ENCODE measurements around the gene DOCK4.

DOCK4 gene

DNA sequence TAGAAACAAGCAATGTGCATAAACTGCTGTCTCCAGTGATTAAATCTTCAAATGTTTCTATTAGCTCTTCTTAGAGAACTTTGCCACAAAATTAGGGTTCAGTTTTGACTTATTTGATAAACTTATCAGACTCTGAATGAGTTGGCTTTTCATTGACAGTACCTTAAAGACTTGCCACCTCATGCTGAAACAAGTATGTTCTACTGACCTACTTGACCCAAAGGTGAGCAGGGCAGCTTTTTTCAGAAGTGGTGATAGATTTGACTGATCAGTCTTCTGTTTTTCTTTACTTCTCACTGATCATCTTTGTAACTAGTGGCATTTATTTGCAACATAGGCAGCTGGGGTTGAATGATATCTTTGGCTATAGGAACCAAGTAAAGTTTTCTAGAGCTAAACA lies 8.1 kb upstream of the DOCK4 start:
- Mint-ChIP-seq H3K27me3 (ENCODE audit: low read depth, poor library complexity) (peaks cover 2% of the 10 kb centered on the region), H3K4me1 (no peaks in the 10 kb centered on the region), H3K9me3 (no peaks in the 10 kb centered on the region), H3K36me3 (ENCODE audit: low read depth) (peaks cover 15% of the 10 kb centered on the region), H3K4me3 (no peak overlapping the region), H3K27ac (no peak overlapping the region)
- DNase-seq: no peak
- no peak for TF ChIP-seq CTCF (IDR thresholded peaks at IDR 0.05)

GRCh38 chr7:112213735-112214134 lies 7.5 kb upstream of the DOCK4 start:
- Mint-ChIP-seq H3K4me1 (no peaks in the 10 kb centered on the region), H3K27me3 (ENCODE audit: low read depth, poor library complexity) (peaks cover 2% of the 10 kb centered on the region), H3K27ac (no peak overlapping the region), H3K9me3 (no peaks in the 10 kb centered on the region), H3K36me3 (ENCODE audit: low read depth) (peaks cover 10% of the 10 kb centered on the region), H3K4me3 (no peak overlapping the region)
- no peak for TF ChIP-seq CTCF (IDR thresholded peaks at IDR 0.05)
- no peak for DNase-seq

- no peak for TF ChIP-seq CTCF (IDR thresholded peaks at IDR 0.05)
- Mint-ChIP-seq H3K9me3 (no peaks in the 10 kb centered on the region), H3K4me1 (peaks cover 3% of the 10 kb centered on the region), H3K27me3 (ENCODE audit: low read depth, poor library complexity) (peaks cover 2% of the 10 kb centered on the region), H3K27ac (no peak overlapping the region), H3K36me3 (ENCODE audit: low read depth) (peaks cover 6% of the 10 kb centered on the region), H3K4me3 (no peak overlapping the region)
- DNase-seq: no peak
Measured at GRCh38 chr7:112212571-112212970, 6.4 kb upstream of the DOCK4 start.

DNA sequence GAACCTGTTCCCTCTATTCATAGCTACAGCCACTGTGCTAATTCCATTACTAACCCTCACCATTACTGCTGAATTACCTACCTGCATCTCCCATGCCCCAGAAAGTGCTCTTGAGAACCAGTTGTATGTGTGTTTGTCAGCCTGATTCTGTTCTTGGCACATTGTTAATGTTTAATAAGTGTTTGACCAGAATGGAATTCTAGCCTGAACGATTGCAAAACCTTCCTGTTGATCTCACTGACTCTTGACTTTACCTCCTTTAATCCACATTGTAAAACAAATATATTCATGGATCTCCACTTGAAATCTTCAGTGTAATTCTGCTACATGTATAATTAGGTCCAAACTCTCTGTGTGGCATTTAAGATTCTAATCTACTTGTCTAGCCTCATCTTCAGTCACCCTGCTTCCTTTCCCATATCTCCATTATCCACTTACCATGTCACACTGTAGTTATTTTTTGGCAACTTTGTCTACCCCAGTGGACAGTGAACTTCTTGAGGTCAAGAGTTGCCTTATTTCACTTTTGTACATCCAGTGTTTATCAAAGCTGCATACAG lies 5.2 kb upstream of the DOCK4 start:
- no peak for TF ChIP-seq CTCF (IDR thresholded peaks at IDR 0.05)
- H3K27me3 Mint-ChIP-seq (ENCODE audit: low read depth, poor library complexity): peaks cover 2% of the 10 kb centered on the region
- H3K36me3 Mint-ChIP-seq (ENCODE audit: low read depth): peaks cover under 1% of the 10 kb centered on the region
- DNase-seq: no peak
- H3K4me3 Mint-ChIP-seq: no peak overlapping the region
- no peaks in the 10 kb centered on the region for H3K9me3 Mint-ChIP-seq
- H3K27ac Mint-ChIP-seq: no peak overlapping the region
- H3K4me1 Mint-ChIP-seq: peaks cover 13% of the 10 kb centered on the region

GRCh38 chr7:112207765-112208164 lies 1.6 kb upstream of the DOCK4 start:
- TF ChIP-seq CTCF (IDR thresholded peaks at IDR 0.05): no peak
- H3K9me3 Mint-ChIP-seq: no peaks in the 10 kb centered on the region
- no peak for DNase-seq
- no peak overlapping the region for H3K27ac Mint-ChIP-seq
- no peaks in the 10 kb centered on the region for H3K36me3 Mint-ChIP-seq (ENCODE audit: low read depth)
- peaks cover 35% of the 10 kb centered on the region for H3K4me1 Mint-ChIP-seq
- H3K4me3 Mint-ChIP-seq: peak overlapping the region; percentile 98
- H3K27me3 Mint-ChIP-seq (ENCODE audit: low read depth, poor library complexity): no peaks in the 10 kb centered on the region

GRCh38 chr7:112206991-112207592 lies 893 bp upstream of the DOCK4 start:
- Mint-ChIP-seq H3K4me3 (peak overlapping the region; percentile 98), H3K9me3 (no peaks in the 10 kb centered on the region), H3K4me1 (peaks cover 38% of the 10 kb centered on the region), H3K36me3 (ENCODE audit: low read depth) (peaks cover under 1% of the 10 kb centered on the region), H3K27me3 (ENCODE audit: low read depth, poor library complexity) (no peaks in the 10 kb centered on the region), H3K27ac (peak overlapping the region; percentile 84)
- no peak for DNase-seq
- no peak for TF ChIP-seq CTCF (IDR thresholded peaks at IDR 0.05)
